Natural killer cell (primary cell): Measurements from ENCODE around the gene SEMA4C. TPM values are rescaled to one million over a fixed set of nuclear protein-coding genes. Genes with fewer than 3 reads are reported as not detected.

Experiments used
- ATAC-seq, 3 donors: fragments of 150-1000 bp in 2 of 3; fragments of 200-7000 bp in 1 of 3; cut with Tn5 transposase; 1 replicate in 1 of 3; 2 replicates in 2 of 3; pipeline ENCODE4 v1.10.0; 2021; ENCODE audit warnings: mild to moderate bottlenecking in 2 of 3, moderate library complexity in 2 of 3
- DNase-seq, 2 donors: peaks; one replicate each; pipeline versions ENCODE4 v3.0.0 to v3.0.0-alpha.2; 2013 to 2021; ENCODE audit warnings: mixed read lengths in 1 of 2
- H3K27ac ChIP-seq: one replicate; pipeline ENCODE4 v1.5.1; 2013; ENCODE audit warnings: mild to moderate bottlenecking, low read length
- H3K27me3 ChIP-seq: one replicate; pipeline ENCODE4 v1.6.1; 2013; ENCODE audit warnings: low read length; ENCODE audit not compliant: control insufficient read depth, insufficient read depth
- H3K36me3 ChIP-seq: one replicate; pipeline ENCODE4 v1.6.1; 2013; ENCODE audit warnings: low read length; ENCODE audit not compliant: control insufficient read depth, insufficient read depth
- H3K4me1 ChIP-seq: one replicate; pipeline ENCODE4 v1.6.1; 2013; ENCODE audit warnings: low read length; ENCODE audit not compliant: control insufficient read depth, insufficient read depth
- H3K4me3 ChIP-seq: one replicate; pipeline ENCODE4 v1.5.1; 2013; ENCODE audit warnings: low read length
- H3K9me3 ChIP-seq: one replicate; pipeline ENCODE4 v1.6.1; 2013; ENCODE audit warnings: low read length; ENCODE audit not compliant: control insufficient read depth, insufficient read depth
- H3K27ac Mint-ChIP-seq, 2 donors: one replicate each; pipeline ENCODE4 v1.8.0; 2022; ENCODE audit warnings: mild to moderate bottlenecking in 2 of 2, mixed read lengths in 2 of 2, moderate library complexity in 1 of 2
- H3K27me3 Mint-ChIP-seq, 2 donors: one replicate each; pipeline ENCODE4 v1.8.0; 2022; ENCODE audit warnings: low read depth in 2 of 2, mixed read lengths in 2 of 2
- H3K36me3 Mint-ChIP-seq: one replicate; pipeline ENCODE4 v1.8.0; 2022; ENCODE audit warnings: mixed read lengths
- H3K4me1 Mint-ChIP-seq, 2 donors: one replicate each; pipeline ENCODE4 v1.8.0; 2022; ENCODE audit warnings: mixed read lengths in 2 of 2
- H3K4me3 Mint-ChIP-seq: one replicate; pipeline ENCODE4 v1.8.0; 2022; ENCODE audit warnings: mild to moderate bottlenecking, moderate library complexity, mixed read lengths
- H3K9me3 Mint-ChIP-seq, 2 donors: one replicate each; pipeline ENCODE4 v1.8.0; 2022; ENCODE audit warnings: mixed read lengths in 2 of 2
- CTCF ChIP-seq: fragments of 200-600 bp; IDR thresholded peaks from one replicate; pipeline ENCODE4 v1.8.0; 2022; ENCODE audit warnings: antibody characterized with exemption
- WGBS: methylation state at CpG from one replicate; pipeline ENCODE4 v1.1.7; 2013; ENCODE audit warnings: missing lambda C conversion rate; ENCODE audit not compliant: insufficient coverage; 5-methylcytosine and 5-hydroxymethylcytosine counted together
- intact Hi-C: fragments of 100-400 bp; cut with micrococcal nuclease; formaldehyde crosslinking; loops from one replicate; pipeline ENCODE4 v1.14.2; 2022
- total RNA-seq, 4 donors: library from RNA; stranded (reverse); fragments of 120-200 nt in 1 of 4; gene quantifications; one replicate each; pipeline versions ENCODE4 v1.2.3 to v1.2.4, GENCODE V29; 2013 to 2022

Gene SEMA4C
- total RNA-seq, 3 donors from 2014 or later (not counting 1 experiment from before 2014, with no cell fraction given), result 51.8 to 78.1 (median 65.8) TPM

- no peak for TF ChIP-seq CTCF
- H3K27ac ChIP-seq, result peak overlapping the region; percentile 75
- H3K27me3 Mint-ChIP-seq, result no peaks in the 10 kb centered on the region
- H3K9me3 Mint-ChIP-seq, result no peaks in the 10 kb centered on the region
- H3K27me3 ChIP-seq, result no peaks in the 10 kb centered on the region
- H3K27ac Mint-ChIP-seq, result peak overlapping the region; percentile 85 to 87
- peaks cover 43 to 47% of the 10 kb centered on the region in 2 donors for H3K4me1 Mint-ChIP-seq
- ATAC-seq, result peak; percentile 3 to 24 (median 19)
- H3K9me3 ChIP-seq, result no peaks in the 10 kb centered on the region
- peaks cover 61% of the 10 kb centered on the region for H3K4me1 ChIP-seq
- H3K4me3 Mint-ChIP-seq, result peak overlapping the region; percentile 90
- WGBS, result 12% methylated on average over 24 of the region's 27 CpGs
- H3K36me3 ChIP-seq, result peaks cover 35% of the 10 kb centered on the region
- intact Hi-C loops, result no loop called here
- H3K4me3 ChIP-seq, result peak overlapping the region; percentile 82
- H3K36me3 Mint-ChIP-seq, result peaks cover 4% of the 10 kb centered on the region
- DNase-seq, result peak; percentile 46 to 67
These were observed 1.9 kb downstream of the SEMA4C start for GRCh38 chr2:96867756-96868554.

- H3K4me3 ChIP-seq, result peak overlapping the region; percentile 82
These were observed 2.7 kb downstream of the SEMA4C start for GRCh38 chr2:96866986-96867755.

GRCh38 chr2:96866586-96866985 is 3.3 kb downstream of the SEMA4C start:
- Histone ChIP-seq H3K4me1 (peaks cover 61% of the 10 kb centered on the region), H3K27ac (peak overlapping the region; percentile 46), H3K4me3 (peak overlapping the region; percentile 11), H3K36me3 (peaks cover 43% of the 10 kb centered on the region), H3K27me3 (no peaks in the 10 kb centered on the region), H3K9me3 (no peaks in the 10 kb centered on the region)
- Mint-ChIP-seq H3K9me3 (no peaks in the 10 kb centered on the region), H3K27me3 (no peaks in the 10 kb centered on the region), H3K27ac (peak overlapping the region; percentile 85 to 87), H3K36me3 (peaks cover 4% of the 10 kb centered on the region), H3K4me3 (peak overlapping the region; percentile 90), H3K4me1 (peaks cover 43 to 48% of the 10 kb centered on the region in 2 donors)
- no peak for DNase-seq
- no peak for ATAC-seq
- 22% methylated on average over 8 of the region's 8 CpGs for WGBS
- intact Hi-C loops, result no loop called here
- TF ChIP-seq CTCF, result no peak

More at GRCh38 chr2:96866986-96867755, 2.7 kb downstream of the SEMA4C start:
- H3K27ac ChIP-seq, result peak overlapping the region; percentile 75
- Mint-ChIP-seq H3K36me3 (peaks cover 4% of the 10 kb centered on the region), H3K27me3 (no peaks in the 10 kb centered on the region), H3K27ac (peak overlapping the region; percentile 85 to 87), H3K4me1 (peaks cover 43 to 48% of the 10 kb centered on the region in 2 donors), H3K4me3 (peak overlapping the region; percentile 90), H3K9me3 (no peaks in the 10 kb centered on the region)
- no peak for TF ChIP-seq CTCF
- ATAC-seq (no peak), DNase-seq (no peak)
- H3K4me1 ChIP-seq, result peaks cover 61% of the 10 kb centered on the region
- no peaks in the 10 kb centered on the region for H3K27me3 ChIP-seq
- 55% methylated on average over 15 of the region's 22 CpGs for WGBS
- intact Hi-C loops, result no loop called here
- peaks cover 37% of the 10 kb centered on the region for H3K36me3 ChIP-seq
- no peaks in the 10 kb centered on the region for H3K9me3 ChIP-seq
